ENCODE data around the gene TESK2.
"Not testable (repeated sequence)": the region's sequence is repeated elsewhere in the genome, so short reads cannot be mapped to it uniquely, and the experiment has no call there.

TESK2 gene

DNA sequence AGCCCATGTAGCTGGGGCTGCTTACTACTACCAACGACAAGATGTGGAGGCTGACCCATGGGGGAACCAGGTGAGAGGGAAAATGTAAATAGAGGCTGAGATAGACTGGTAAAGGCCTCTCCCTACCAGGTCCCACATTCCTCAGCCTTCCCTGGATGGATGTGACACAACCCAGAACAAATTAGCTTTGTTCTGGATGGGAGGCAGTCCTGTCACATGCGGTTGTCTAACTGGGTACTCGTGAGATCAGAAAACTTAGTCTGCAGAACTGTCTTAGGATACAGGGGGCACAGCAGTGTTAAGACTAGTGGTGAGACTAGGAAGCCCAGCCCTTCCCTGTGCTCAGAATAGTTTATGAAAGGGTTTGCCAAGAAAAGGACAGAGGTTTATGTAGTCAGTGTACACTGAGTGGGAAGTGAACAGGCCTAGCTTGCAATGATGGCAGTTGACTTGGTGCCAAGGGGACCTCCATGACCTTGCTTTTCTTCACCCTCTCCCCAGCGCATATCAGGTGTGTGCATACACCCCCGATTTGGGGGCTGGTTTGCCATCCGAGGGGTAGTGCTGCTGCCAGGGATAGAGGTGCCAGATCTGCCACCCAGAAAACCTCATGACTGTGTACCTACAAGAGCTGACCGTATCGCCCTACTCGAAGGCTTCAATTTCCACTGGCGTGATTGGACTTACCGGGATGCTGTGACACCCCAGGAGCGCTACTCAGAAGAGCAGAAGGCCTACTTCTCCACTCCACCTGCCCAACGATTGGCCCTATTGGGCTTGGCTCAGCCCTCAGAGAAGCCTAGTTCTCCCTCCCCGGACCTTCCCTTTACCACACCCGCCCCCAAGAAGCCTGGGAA lies 17.6 kb upstream of the TESK2 start:
- DNase-seq: no peak

DNA sequence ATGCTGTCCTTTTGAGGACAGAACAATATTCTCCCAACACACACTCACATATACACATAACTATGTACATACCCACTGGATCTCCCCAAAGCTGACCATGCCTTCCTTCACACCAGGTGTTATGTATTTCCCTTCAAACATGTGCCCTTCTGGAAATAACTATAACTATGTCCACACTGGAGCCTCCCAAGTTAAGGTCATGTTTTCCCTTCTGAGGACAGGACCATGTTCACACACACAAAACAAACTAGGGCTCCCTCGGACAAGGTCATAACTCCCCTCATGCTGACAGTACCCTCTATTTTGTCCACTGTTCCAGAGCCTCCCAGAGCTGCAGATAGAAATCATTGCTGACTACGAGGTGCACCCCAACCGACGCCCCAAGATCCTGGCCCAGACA lies 16.9 kb upstream of the TESK2 start:
- DNase-seq: no peak

DNA sequence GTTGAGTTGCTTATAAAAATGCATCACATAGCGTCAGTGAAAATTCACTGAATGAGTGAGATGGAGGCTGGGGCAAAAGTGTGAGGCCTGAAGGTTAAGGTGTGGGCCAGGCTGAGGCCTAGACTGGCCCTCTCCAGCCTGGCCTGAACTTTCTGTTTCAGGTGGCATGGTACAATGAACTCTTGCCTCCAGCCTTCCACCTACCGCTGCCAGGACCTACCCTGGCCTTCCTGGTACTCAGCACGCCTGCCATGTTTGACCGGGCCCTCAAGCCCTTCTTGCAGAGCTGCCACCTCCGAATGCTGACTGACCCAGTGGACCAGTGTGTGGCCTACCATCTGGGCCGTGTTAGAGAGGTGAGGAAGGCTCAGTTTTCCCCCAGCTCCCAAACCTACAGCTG lies 16.2 kb upstream of the TESK2 start:
- DNase-seq: no peak

DNA sequence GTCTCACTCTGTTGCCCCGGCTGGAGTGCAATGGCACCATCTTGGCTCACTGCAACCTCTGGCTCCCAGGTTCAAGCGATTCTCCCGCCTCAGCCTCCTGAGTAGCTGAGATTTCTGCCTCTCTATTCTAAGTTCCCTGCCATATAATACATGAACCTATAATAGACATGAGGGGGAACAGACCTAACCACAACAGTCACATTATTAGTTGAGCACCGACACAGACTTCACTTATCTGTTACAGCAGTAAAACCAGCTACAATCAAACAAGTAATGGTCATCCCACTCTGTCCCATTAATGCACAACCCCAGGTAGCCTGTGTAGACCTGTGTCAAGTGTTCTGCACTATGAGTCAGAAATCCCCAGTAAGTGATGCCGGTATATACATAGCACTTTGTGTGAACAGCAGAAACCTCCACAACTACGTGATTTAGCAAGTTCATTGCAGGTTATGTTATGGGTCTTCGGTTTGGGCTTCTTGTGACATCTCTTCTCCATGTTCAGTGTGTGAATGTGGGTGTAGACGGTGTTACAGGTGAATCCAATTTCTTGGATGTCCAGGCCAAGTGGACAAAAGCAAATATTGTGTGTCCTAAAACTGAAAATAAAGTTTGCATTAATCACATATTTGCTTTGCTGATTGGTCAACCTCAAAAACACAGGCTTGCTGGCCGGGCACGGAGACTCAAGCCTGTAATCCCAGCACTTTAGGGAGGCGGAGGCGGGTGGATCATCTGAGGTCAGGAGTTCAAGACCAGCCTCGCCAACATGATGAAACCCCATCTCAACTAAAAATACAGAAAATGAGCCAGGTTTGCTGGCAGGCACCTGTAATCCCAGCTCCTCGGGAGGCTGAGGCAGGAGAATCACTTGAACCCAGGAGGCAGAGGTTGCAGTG lies 12.7 kb upstream of the TESK2 start:
- DNase-seq: no peak

- no peak for DNase-seq
These were observed 10.5 kb upstream of the TESK2 start for GRCh38 chr1:45501505-45501859.

- no peak for DNase-seq
These were observed 8.4 kb upstream of the TESK2 start for GRCh38 chr1:45499415-45499769.

GRCh38 chr1:45498279-45498678 lies 7.3 kb upstream of the TESK2 start:
- no peak for DNase-seq

DNA sequence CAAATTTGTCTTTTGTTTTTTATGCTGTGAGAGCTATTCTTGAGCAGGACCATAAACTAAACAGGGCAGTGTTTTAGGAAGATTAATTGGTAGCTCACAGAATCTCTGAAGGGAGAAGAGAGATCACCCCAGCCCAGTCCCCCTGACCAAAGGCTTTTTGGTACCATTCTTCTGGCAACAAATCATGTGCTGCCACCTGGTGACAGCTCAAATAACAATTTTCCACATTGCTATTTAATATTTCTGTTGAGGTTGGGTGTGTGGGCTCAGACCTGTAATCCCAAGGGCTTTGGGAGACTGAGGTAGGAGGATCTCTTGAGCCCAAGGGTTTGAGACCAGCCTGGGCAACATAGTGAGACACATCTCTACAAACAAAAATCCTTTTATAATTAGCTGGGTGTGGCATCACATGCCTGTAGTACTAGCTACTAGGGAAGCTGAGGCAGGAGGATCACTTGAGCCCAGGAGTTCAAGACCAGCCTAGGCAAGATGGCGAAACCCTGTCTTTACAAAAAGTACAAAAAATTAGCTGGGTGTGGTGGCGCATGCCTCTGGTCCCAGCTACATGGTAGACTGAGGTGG lies 2.2 kb upstream of the TESK2 start:
- peak; percentile 48 for DNase-seq

DNA sequence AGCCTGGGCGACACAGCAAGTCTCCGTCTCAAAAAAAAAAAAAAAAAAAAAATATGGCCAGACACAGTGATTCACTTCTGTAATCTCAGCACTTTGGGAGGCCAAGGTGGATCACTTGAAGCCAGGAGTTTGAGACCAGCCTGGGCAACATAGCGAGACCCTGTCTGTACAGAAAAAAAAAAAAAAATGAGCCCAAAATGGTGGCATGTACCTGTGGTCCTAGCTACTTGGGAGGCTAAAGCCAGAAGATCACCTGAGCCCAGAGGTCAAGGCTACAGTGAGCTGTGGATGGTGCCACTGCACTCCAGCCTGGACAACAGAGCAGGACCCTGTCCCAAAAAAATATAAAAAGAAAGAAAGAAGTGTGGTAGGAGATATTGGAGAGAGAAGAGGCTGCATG lies 1.7 kb upstream of the TESK2 start:
- no peak for DNase-seq

DNA sequence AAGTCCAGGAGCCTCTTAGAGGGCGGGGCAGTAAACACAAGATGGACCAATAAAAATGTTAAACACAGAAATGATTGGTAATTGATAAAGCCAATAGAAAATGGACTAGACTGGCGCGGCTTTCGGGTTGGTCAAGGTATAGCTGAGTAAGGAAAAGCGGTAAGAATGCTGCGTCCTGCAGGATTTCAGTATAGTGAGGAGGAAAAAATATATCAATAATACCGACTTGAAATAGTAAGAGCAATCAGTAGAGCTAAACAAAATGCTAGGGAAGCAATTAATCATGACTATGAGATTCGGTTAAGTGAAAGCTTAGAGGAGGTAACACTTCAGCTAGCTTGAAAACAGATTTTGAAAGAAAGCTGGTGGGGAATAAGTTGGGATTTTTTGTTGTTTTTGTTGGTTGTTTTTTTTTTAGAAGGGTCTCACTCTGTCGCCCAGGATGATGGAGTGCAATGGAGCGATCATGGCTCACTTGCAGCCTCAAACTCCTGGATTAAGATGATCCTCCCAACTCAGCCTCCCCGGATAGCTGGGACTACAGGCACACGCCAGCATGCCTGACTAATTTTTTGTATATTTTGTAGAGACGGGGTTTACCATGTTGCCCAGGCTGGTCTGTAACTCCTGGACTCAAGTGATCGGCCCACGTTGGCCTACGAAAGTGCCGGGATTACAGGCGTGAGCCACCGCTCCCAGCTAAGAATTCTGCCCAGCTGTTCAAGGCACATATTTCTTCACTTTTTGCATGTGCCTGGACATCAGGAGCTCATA lies 711 bp upstream of the TESK2 start:
- no peak for DNase-seq

DNA sequence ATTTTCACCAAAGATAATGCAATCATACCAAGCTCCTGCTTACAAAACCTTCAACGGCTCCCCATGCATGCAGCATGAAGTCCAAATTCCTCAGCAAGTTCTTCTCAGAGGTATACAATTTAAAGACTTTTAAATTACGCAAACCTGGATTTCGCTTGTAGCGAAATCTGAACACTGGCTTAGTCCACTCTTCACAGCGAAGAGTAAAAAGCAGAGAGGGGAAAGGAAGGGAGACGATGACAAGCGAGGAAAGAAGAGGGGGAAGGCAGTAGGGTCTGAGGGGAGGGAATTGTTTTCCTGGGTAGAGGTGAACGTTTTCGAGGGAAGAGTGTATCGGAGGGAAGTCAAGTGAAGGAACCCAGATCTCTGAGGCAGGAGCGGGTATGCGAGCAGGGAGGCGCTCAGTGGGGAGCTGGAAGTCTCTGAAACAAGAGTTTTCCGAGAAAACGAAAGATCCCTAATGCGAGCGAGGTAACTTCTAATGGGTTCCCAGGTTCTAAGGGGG lies 790 bp downstream of the TESK2 start:
- DNase-seq: no peak

GRCh38 chr1:45489379-45489778 lies 1.6 kb downstream of the TESK2 start:
- DNase-seq: not testable (repeated sequence)

GRCh38 chr1:45488666-45489377 lies 2.1 kb downstream of the TESK2 start:
- DNase-seq: no peak

GRCh38 chr1:45485949-45486348 lies 5.0 kb downstream of the TESK2 start:
- DNase-seq: no peak

GRCh38 chr1:45479039-45479748 lies 11.8 kb downstream of the TESK2 start:
- no peak for DNase-seq

DNA sequence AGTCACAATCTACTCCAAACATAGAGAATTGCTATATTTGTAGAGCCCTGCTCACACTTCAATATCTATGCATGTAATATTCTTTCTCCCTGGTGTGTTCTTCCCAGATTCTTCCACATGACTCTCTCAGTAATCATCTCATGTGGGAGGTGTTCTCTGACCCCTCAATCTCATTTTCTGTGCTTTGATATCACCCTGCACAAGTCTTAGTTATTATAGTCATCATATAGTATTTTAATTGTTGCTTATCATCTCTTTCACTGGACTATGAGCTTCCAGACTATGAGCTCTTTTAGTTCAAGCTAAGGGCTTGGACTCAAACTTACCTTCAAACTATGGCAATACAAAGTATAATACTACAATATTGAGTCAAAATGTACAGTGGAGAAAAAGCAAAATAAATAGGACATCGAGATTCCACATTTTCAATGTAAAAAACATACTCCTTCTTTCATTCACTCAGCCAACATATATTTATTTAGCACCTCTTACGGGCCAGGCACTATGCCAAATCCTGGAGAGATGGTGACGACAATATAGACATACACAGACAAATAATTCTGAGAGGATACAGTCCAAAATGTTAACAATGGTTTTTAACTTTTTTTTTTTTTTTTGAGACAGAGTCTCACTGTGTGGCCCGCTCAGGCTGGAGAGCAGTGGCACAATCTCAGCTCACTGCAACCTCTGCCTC lies 12.7 kb downstream of the TESK2 start:
- DNase-seq: no peak

GRCh38 chr1:45477646-45478045 lies 13.3 kb downstream of the TESK2 start:
- DNase-seq: no peak

DNA sequence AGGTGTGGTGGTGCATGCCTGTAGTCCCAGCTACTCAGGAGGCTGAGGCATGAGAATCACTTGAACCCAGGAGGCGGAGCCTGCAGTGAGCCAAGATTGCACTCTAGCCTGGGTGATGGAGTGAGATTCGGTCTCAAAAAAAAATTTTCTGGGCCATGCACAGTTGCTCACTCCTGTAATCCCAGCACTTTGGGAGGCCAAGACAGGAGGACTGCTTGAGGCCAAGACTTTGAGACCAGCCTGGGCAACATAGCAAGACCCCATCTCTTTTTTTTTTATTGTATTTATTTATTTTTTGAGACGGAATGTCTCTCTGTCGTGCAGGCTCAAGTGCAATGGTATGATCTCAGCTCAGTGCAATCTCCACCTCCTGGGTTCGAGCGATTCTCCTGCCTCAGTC lies 16.8 kb downstream of the TESK2 start:
- DNase-seq: not testable (repeated sequence)

DNA sequence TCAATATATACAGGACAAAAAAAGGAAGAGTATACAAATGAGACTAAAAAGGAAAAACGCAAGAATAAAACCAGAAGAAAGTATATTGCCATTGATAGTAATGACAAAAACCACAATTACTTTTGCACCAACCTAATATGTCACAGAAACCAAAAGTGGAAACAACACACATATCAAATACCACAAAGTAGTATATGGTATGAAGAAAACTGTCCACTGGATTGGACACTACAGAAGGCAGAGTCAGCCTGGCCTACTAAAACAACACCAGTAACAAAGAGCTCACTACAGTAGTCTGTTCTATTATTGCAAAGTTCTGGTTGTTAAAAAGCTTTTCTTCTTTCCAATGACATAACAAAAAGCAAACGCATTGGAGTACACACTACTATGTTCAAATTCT lies 17.7 kb downstream of the TESK2 start:
- no peak for DNase-seq

GRCh38 chr1:45470306-45470798 lies 20.6 kb downstream of the TESK2 start:
- no peak for DNase-seq

GRCh38 chr1:45467353-45467752 lies 23.6 kb downstream of the TESK2 start:
- not testable (repeated sequence) for DNase-seq
